GM12875 (cell line): ENCODE data around the gene SLC26A11.
A peak's percentile ranks its signal among the peaks of the same experiment; 100 is the strongest.

ENCODE experiments used
- H3K4me3 ChIP-seq: one replicate; pipeline ENCODE4 v1.5.1; 2011; ENCODE audit warnings: low read depth, low read length, control low read depth
- CTCF ChIP-seq: IDR thresholded peaks from 2 replicates; pipeline ENCODE4 v1.5.1; 2011; ENCODE audit warnings: low read depth, mild to moderate bottlenecking, control low read depth, inconsistent platforms, low read length, moderate library complexity, borderline replicate concordance; ENCODE audit not compliant: insufficient read depth

Gene SLC26A11

GRCh38 chr17:80261895-80262279, 41.7 kb downstream of the SLC26A11 start:
- no peak for TF ChIP-seq CTCF
- peak overlapping the region; percentile 48 for H3K4me3 ChIP-seq

GRCh38 chr17:80262291-80262690, 42.1 kb downstream of the SLC26A11 start:
- H3K4me3 ChIP-seq = no peak overlapping the region
- no peak for TF ChIP-seq CTCF

GRCh38 chr17:80262775-80263244, 42.6 kb downstream of the SLC26A11 start:
- no peak overlapping the region for H3K4me3 ChIP-seq
- TF ChIP-seq CTCF = no peak

GRCh38 chr17:80263253-80264204, 43.3 kb downstream of the SLC26A11 start:
- 0 out of 2 replicates have a peak, but pooled peaks have one; percentile 4 for TF ChIP-seq CTCF
- peak overlapping the region; percentile 63 for H3K4me3 ChIP-seq

GRCh38 chr17:80264205-80265075, 44.2 kb downstream of the SLC26A11 start:
- no peak for TF ChIP-seq CTCF
- peak overlapping the region; percentile 63 for H3K4me3 ChIP-seq

GRCh38 chr17:80265205-80266068, 45.2 kb downstream of the SLC26A11 start:
- no peak for TF ChIP-seq CTCF
- H3K4me3 ChIP-seq = peak overlapping the region; percentile 11
